ENCODE measurements around the gene PWP2.
"Not testable (repeated sequence)": the region's sequence is repeated elsewhere in the genome, so short reads cannot be mapped to it uniquely, and the experiment has no call there.

PWP2 gene

GRCh38 chr21:44167527-44167926, 60.3 kb downstream of the PWP2 start:
- not testable (repeated sequence) for DNase-seq

- DNase-seq: not testable (repeated sequence)
These were observed 63.1 kb downstream of the PWP2 start for GRCh38 chr21:44170326-44170725.

- not testable (repeated sequence) for DNase-seq
These were observed 63.7 kb downstream of the PWP2 start for GRCh38 chr21:44170863-44171262.

- not testable (repeated sequence) for DNase-seq
These were observed 64.9 kb downstream of the PWP2 start for GRCh38 chr21:44171962-44172572.

GRCh38 chr21:44172741-44173140, 65.5 kb downstream of the PWP2 start:
- not testable (repeated sequence) for DNase-seq

- not testable (repeated sequence) for DNase-seq
These were observed 68.0 kb downstream of the PWP2 start for GRCh38 chr21:44175189-44175588.

GRCh38 chr21:44176127-44176526, 68.9 kb downstream of the PWP2 start:
- DNase-seq: not testable (repeated sequence)

Measured in activated CD8-positive, alpha-beta memory T cell treated with anti-CD3 and anti-CD28 coated beads, Interleukin-2, amount 50 U/mL, for 48 hours (primary cell).